HepG2 (cell line): Measurements from ENCODE around the gene HOXA7. TPM values are rescaled to one million over a fixed set of nuclear protein-coding genes. Genes with fewer than 3 reads are reported as not detected.

Source experiments
- ATAC-seq: fragments of 200-7000 bp; cut with Tn5 transposase; 3 replicates; pipeline ENCODE4 v1.9.1; 2020; ENCODE audit warnings: mild to moderate bottlenecking, moderate library complexity
- BruUV-seq: library from RNA; stranded (reverse); fragments of 400-500 nt; replicated peaks from 2 replicates; lab custom pipeline; 2021; lab: Mats Ljungman, UMichigan
- CTCF ChIA-PET: fragments of 300-600 bp; formaldehyde crosslinking; extraction: SDS; loops from one replicate; lab custom pipeline; 2021; ENCODE audit warnings: low total read pairs, inconsistent platforms, low intra/inter-chr PET ratio; lab: Yijun Ruan, JAX
- POLR2A ChIA-PET: fragments of 350-600 bp; sonication (Branson Sonifier 250); formaldehyde crosslinking; loops from one replicate; lab custom pipeline; 2020; ENCODE audit warnings: antibody characterized with exemption, inconsistent platforms; lab: Yijun Ruan, JAX
- DNase-seq: peaks from one replicate; pipeline ENCODE4 v3.0.0-alpha.2; 2015; ENCODE audit warnings: low spot score
- FAIRE-seq: peaks from 3 replicates; lab custom pipeline; 2011; peaks lifted over from hg19 to GRCh38; lab: Jason Lieb, UNC
- H2AFZ ChIP-seq: one replicate; pipeline ENCODE4 v1.6.1; 2011; ENCODE audit warnings: low read length, inconsistent platforms
- H3K27ac ChIP-seq: fragments of 300-600 bp; 3 replicates; pipeline ENCODE4 v1.8.0; 2011; ENCODE audit warnings: mixed run types, mild to moderate bottlenecking, mixed read lengths, low read length, inconsistent platforms; ENCODE audit not compliant: insufficient read depth; ENCODE audit errors: extremely low read length
- H3K27me3 ChIP-seq, 2 experiments: fragments of 200-600 bp in 1 of 2; 2 replicates in 1 of 2; 3 replicates in 1 of 2; pipeline versions ENCODE4 v1.6.0 to v1.8.0; 2011; ENCODE audit warnings: low read length in 2 of 2, mild to moderate bottlenecking in 2 of 2, moderate library complexity in 2 of 2, inconsistent platforms in 1 of 2; ENCODE audit not compliant: insufficient read depth in 2 of 2, control insufficient read depth in 1 of 2
- H3K36me3 ChIP-seq, 2 experiments: fragments of 200-600 bp in 1 of 2; replicated peaks in 1 of 2; 2 replicates in 1 of 2; 3 replicates in 1 of 2; pipeline versions ENCODE4 v1.5.1 to v1.8.0; 2011; ENCODE audit warnings: low read length in 2 of 2, inconsistent platforms in 1 of 2; ENCODE audit not compliant: insufficient read depth in 2 of 2, control insufficient read depth in 1 of 2
- H3K4me1 ChIP-seq: 2 replicates; pipeline ENCODE4 v1.5.1; 2012; ENCODE audit warnings: low read length, inconsistent platforms; ENCODE audit not compliant: insufficient read depth
- H3K4me2 ChIP-seq: 2 replicates; pipeline ENCODE4 v1.6.0; 2011; ENCODE audit warnings: low read depth, low read length, inconsistent platforms
- H3K4me3 ChIP-seq, 3 experiments: fragments of 200-600 bp in 1 of 3; sonication (generic), shearing (Covaris generic) in 1 of 3; replicated peaks in 1 of 3; 2 replicates each; pipeline ENCODE4 v1.5.1; 2011 to 2016; ENCODE audit warnings: low read length in 3 of 3, inconsistent platforms in 2 of 3, low read depth in 2 of 3, mild to moderate bottlenecking in 2 of 3, control low read depth in 1 of 3, mixed read lengths in 1 of 3; ENCODE audit not compliant: insufficient read depth in 1 of 3
- H3K79me2 ChIP-seq: one replicate; pipeline ENCODE4 v1.6.1; 2011; ENCODE audit warnings: low read length, inconsistent platforms; ENCODE audit not compliant: insufficient read depth
- H3K9ac ChIP-seq: 2 replicates; pipeline ENCODE4 v1.6.0; 2011; ENCODE audit warnings: mild to moderate bottlenecking, low read depth, low read length, inconsistent platforms; ENCODE audit not compliant: insufficient read depth
- H3K9me3 ChIP-seq: 2 replicates; pipeline ENCODE4 v1.5.1; 2012; ENCODE audit warnings: mild to moderate bottlenecking, low read length
- H4K20me1 ChIP-seq: 2 replicates; pipeline ENCODE4 v1.6.0; 2011; ENCODE audit warnings: inconsistent platforms, mild to moderate bottlenecking, low read length, moderate library complexity; ENCODE audit not compliant: insufficient read depth
- CEBPG ChIP-seq: IDR thresholded peaks from 2 replicates; pipeline ENCODE4 v1.6.1; 2016
- E2F2 ChIP-seq: sonication (generic); formaldehyde crosslinking; IDR thresholded peaks from 2 replicates; pipeline ENCODE4 v1.4.0; 2020; ENCODE audit warnings: missing genetic modification reagents, borderline replicate concordance
- GMEB2 ChIP-seq: IDR thresholded peaks from 2 replicates; pipeline ENCODE4 v1.6.1; 2016; ENCODE audit warnings: missing biosample characterization, missing genetic modification reagents, low read depth
- HHEX ChIP-seq: IDR thresholded peaks from 2 replicates; pipeline ENCODE4 v1.6.1; 2016; ENCODE audit warnings: control low read depth
- NCOA5 ChIP-seq: sonication (generic); formaldehyde crosslinking; IDR thresholded peaks from 2 replicates; pipeline ENCODE4 v1.4.0; 2020; ENCODE audit warnings: missing genetic modification reagents
- PAX8 ChIP-seq: sonication (generic); formaldehyde crosslinking; IDR thresholded peaks from 2 replicates; pipeline ENCODE4 v1.8.0; 2022; ENCODE audit warnings: mild to moderate bottlenecking, missing genetic modification reagents, borderline replicate concordance
- PBX2 ChIP-seq: IDR thresholded peaks from 2 replicates; pipeline ENCODE4 v1.6.1; 2016; ENCODE audit warnings: control low read depth
- SYNCRIP ChIP-seq: fragments of 200-400 bp; formaldehyde crosslinking; IDR thresholded peaks from 2 replicates; pipeline ENCODE4 v1.6.1; 2018; ENCODE audit warnings: mild to moderate bottlenecking, low read depth, low read length; ENCODE audit not compliant: insufficient read depth
- THAP11 ChIP-seq: IDR thresholded peaks from 2 replicates; pipeline ENCODE4 v1.6.1; 2016; ENCODE audit warnings: missing biosample characterization, missing genetic modification reagents
- WIZ ChIP-seq: sonication (generic); formaldehyde crosslinking; IDR thresholded peaks from 2 replicates; pipeline ENCODE4 v1.5.1; 2020; ENCODE audit warnings: mild to moderate bottlenecking, missing genetic modification reagents
- XRCC5 ChIP-seq: fragments of 200-400 bp; formaldehyde crosslinking; optimal IDR thresholded peaks from 2 replicates; pipeline ENCODE3; 2017; ENCODE audit warnings: mild to moderate bottlenecking, low read length
- ZNF280D ChIP-seq: sonication (generic); formaldehyde crosslinking; IDR thresholded peaks from 2 replicates; pipeline ENCODE4 v1.5.1; 2020; ENCODE audit warnings: mild to moderate bottlenecking, missing genetic modification reagents
- ZNF513 ChIP-seq: sonication (generic); formaldehyde crosslinking; conservative IDR thresholded peaks from 2 replicates; pipeline ENCODE4 v1.5.0; 2020; ENCODE audit warnings: missing genetic modification reagents
- ZNF709 ChIP-seq: sonication (generic); formaldehyde crosslinking; IDR thresholded peaks from 2 replicates; pipeline ENCODE4 v1.5.0; 2020; ENCODE audit warnings: mild to moderate bottlenecking, missing genetic modification reagents
- ZNF891 ChIP-seq: sonication (generic); formaldehyde crosslinking; IDR thresholded peaks from 2 replicates; pipeline ENCODE4 v1.5.0; 2020; ENCODE audit warnings: mild to moderate bottlenecking, missing genetic modification reagents
- WGBS: methylation state at CpG from one replicate; pipeline ENCODE4 v1.1.6; 2017; ENCODE audit warnings: low lambda C conversion rate; 5-methylcytosine and 5-hydroxymethylcytosine counted together
- in situ Hi-C: cut with HindIII; loops from 2 replicates; pipeline ENCODE4 v1.10.0; 2017; ENCODE audit warnings: low pct_unique_long_range_greater_than_20kb; ENCODE audit not compliant: extremely low pct_ligation_motif_present
- intact Hi-C: fragments of 100-400 bp; cut with micrococcal nuclease; formaldehyde crosslinking; loops from one replicate; pipeline ENCODE4 v1.10.0; 2022; ENCODE audit not compliant: unreplicated experiment
- polyA plus RNA-seq, 8 experiments: library from polyadenylated mRNA; depleted of rRNA in 3 of 8; stranded (reverse) in 7 of 8; unstranded in 1 of 8; fragments of >200 nt; fragmentation: Illumina TruSeq in 4 of 8; extraction: Trizol in 4 of 8; gene quantifications; 2 replicates each; pipeline versions ENCODE4 v1.2.1 to v1.2.3, GENCODE V29; 2011 to 2016; ENCODE audit warnings: low read depth in 4 of 8, missing spikeins in 1 of 8, mixed read lengths in 1 of 8; ENCODE audit not compliant: insufficient read depth in 1 of 8
- total RNA-seq, 5 experiments: library from RNA; depleted of rRNA; stranded (reverse); fragments of >200 nt; fragmentation: Illumina TruSeq; extraction: Trizol; gene quantifications; 2 replicates each; pipeline ENCODE4 v1.2.3, GENCODE V29; 2016; ENCODE audit warnings: low read depth in 1 of 5

The HOXA7 gene
- total and polyA plus RNA-seq, 2 of the 13 experiments (the other 11 are each of a cell fraction or from before 2014, with no cell fraction given) = 0.05 TPM; not detected in 1

- TF ChIP-seq PAX8 (CRISPR knock-in tag) = no peak
- TF ChIP-seq PBX2 = no peak
- no peak for TF ChIP-seq E2F2 (CRISPR knock-in tag)
- 0 out of 2 replicates have a peak, but pooled peaks have one; percentile 24 for TF ChIP-seq ZNF891 (CRISPR knock-in tag)
Observed at GRCh38 chr7:27123477-27124053, 32.9 kb downstream of the HOXA7 start (continued).

- peak overlapping the region; percentile 87 for H3K4me2 ChIP-seq
- ATAC-seq (peak; percentile 67), DNase-seq (peak; percentile 44), FAIRE-seq (peak; percentile 4)
- H2AFZ ChIP-seq = no peak overlapping the region
- H3K9ac ChIP-seq = peak overlapping the region; percentile 88
- H4K20me1 ChIP-seq = peaks cover 7% of the 10 kb centered on the region
- H3K36me3 ChIP-seq = peaks cover 0 to 8% of the 10 kb centered on the region in 2 experiments; a peak in 1 of 5 replicates
- H3K79me2 ChIP-seq = peaks cover 51% of the 10 kb centered on the region
- H3K27me3 ChIP-seq = no peaks in the 10 kb centered on the region; a peak in 1 of 5 replicates
- no peaks in the 10 kb centered on the region for H3K9me3 ChIP-seq
- intact Hi-C loops (no loop called here), in situ Hi-C loops (no loop called here)
- H3K4me3 ChIP-seq = peak overlapping the region; percentile 82 to 95 (median 87)
- H3K27ac ChIP-seq = peak overlapping the region; percentile 96
- CTCF ChIA-PET = no interaction called here
- POLR2A ChIA-PET = interaction anchor here (1.6 to 5.8 kb wide), 9 partner anchors 9 to 433 kb away, joined by 5 to 118 read pairs (median 10); partner anchors contain the start of genes HOXA1, HOXA4 and SKAP2
- BruUV-seq = TSS peak; percentile 85
- H3K4me1 ChIP-seq = peaks cover 81% of the 10 kb centered on the region
- 0% methylated on average over 6 of the region's 14 CpGs for WGBS
- TF ChIP-seq GMEB2 (no peak), THAP11 (no peak), NCOA5 (CRISPR knock-in tag) (no peak), SYNCRIP (no peak), ZNF513 (CRISPR knock-in tag) (no peak), XRCC5 (peak; percentile 44), ZNF280D (CRISPR knock-in tag) (no peak), HHEX (CRISPR knock-in tag) (no peak), WIZ (CRISPR knock-in tag) (no peak), CEBPG (peak; percentile 96), ZNF709 (CRISPR knock-in tag) (no peak)
Observed at GRCh38 chr7:27123007-27123476, 33.4 kb downstream of the HOXA7 start.
